ENCODE measurements around the gene FAM240B.

Gene FAM240B

GRCh38 chr9:38677660-38678303 lies 42.2 kb downstream of the FAM240B start:
- no peak overlapping the region for H3K27ac ChIP-seq (ENCODE audit: low read depth, low read length, poor library complexity, severe bottlenecking)
- H3K36me3 ChIP-seq (ENCODE audit: insufficient read depth, low read length) = no peaks in the 10 kb centered on the region
- H3K79me2 ChIP-seq (ENCODE audit: insufficient read depth, low read length) = no peaks in the 10 kb centered on the region
- H3K9ac ChIP-seq (ENCODE audit: low read length) = no peak overlapping the region
- TF ChIP-seq EZH2 (IDR thresholded peaks at IDR 0.05; ENCODE audit: borderline replicate concordance, low read length) (no peak), CTCF (IDR thresholded peaks at IDR 0.05; ENCODE audit: low read length) (no peak)
- H3K9me3 ChIP-seq (ENCODE audit: low read length) = no peaks in the 10 kb centered on the region
- H3K4me3 ChIP-seq (ENCODE audit: low read depth, low read length, poor library complexity, severe bottlenecking) = no peak overlapping the region
- 0 out of 2 replicates have a peak, but pooled peaks cover under 1% of the 10 kb centered on the region for H3K27me3 ChIP-seq (ENCODE audit: insufficient read depth, low read length)
- no peaks in the 10 kb centered on the region for H3K9me2 ChIP-seq (ENCODE audit: low read depth, low read length)
- no peak overlapping the region for H2AFZ ChIP-seq (ENCODE audit: low read length)
- H3F3A ChIP-seq (ENCODE audit: insufficient read depth, low read length) = no peaks in the 10 kb centered on the region
- H3K4me2 ChIP-seq (ENCODE audit: low read length) = no peak overlapping the region
- no peaks in the 10 kb centered on the region for H3K4me1 ChIP-seq (ENCODE audit: insufficient read depth, low read length, severe bottlenecking)
- H4K20me1 ChIP-seq (ENCODE audit: insufficient read depth, low read length) = no peaks in the 10 kb centered on the region

- Histone ChIP-seq H3F3A (ENCODE audit: insufficient read depth, low read length) (no peaks in the 10 kb centered on the region), H3K9me2 (ENCODE audit: low read depth, low read length) (no peaks in the 10 kb centered on the region), H3K27me3 (ENCODE audit: insufficient read depth, low read length) (no peaks in the 10 kb centered on the region), H3K27ac (ENCODE audit: low read depth, low read length, poor library complexity, severe bottlenecking) (no peak overlapping the region), H4K20me1 (ENCODE audit: insufficient read depth, low read length) (no peaks in the 10 kb centered on the region), H3K4me2 (ENCODE audit: low read length) (no peak overlapping the region), H3K36me3 (ENCODE audit: insufficient read depth, low read length) (no peaks in the 10 kb centered on the region), H3K4me3 (ENCODE audit: low read depth, low read length, poor library complexity, severe bottlenecking) (no peak overlapping the region), H2AFZ (ENCODE audit: low read length) (no peak overlapping the region), H3K79me2 (ENCODE audit: insufficient read depth, low read length) (no peaks in the 10 kb centered on the region), H3K4me1 (ENCODE audit: insufficient read depth, low read length, severe bottlenecking) (no peaks in the 10 kb centered on the region), H3K9ac (ENCODE audit: low read length) (no peak overlapping the region), H3K9me3 (ENCODE audit: low read length) (no peaks in the 10 kb centered on the region)
- TF ChIP-seq CTCF (IDR thresholded peaks at IDR 0.05; ENCODE audit: low read length) (no peak), EZH2 (IDR thresholded peaks at IDR 0.05; ENCODE audit: borderline replicate concordance, low read length) (no peak)
Observed at GRCh38 chr9:38675831-38676230, 44.1 kb downstream of the FAM240B start.

GRCh38 chr9:38675211-38675610 lies 44.7 kb downstream of the FAM240B start:
- no peaks in the 10 kb centered on the region for H3K79me2 ChIP-seq (ENCODE audit: insufficient read depth, low read length)
- no peaks in the 10 kb centered on the region for H3K27me3 ChIP-seq (ENCODE audit: insufficient read depth, low read length)
- H3K9me3 ChIP-seq (ENCODE audit: low read length) = no peaks in the 10 kb centered on the region
- H3K9me2 ChIP-seq (ENCODE audit: low read depth, low read length) = no peaks in the 10 kb centered on the region
- H3K9ac ChIP-seq (ENCODE audit: low read length) = no peak overlapping the region
- H3K4me3 ChIP-seq (ENCODE audit: low read depth, low read length, poor library complexity, severe bottlenecking) = no peak overlapping the region
- no peak for TF ChIP-seq CTCF (IDR thresholded peaks at IDR 0.05; ENCODE audit: low read length)
- TF ChIP-seq EZH2 (IDR thresholded peaks at IDR 0.05; ENCODE audit: borderline replicate concordance, low read length) = no peak
- no peaks in the 10 kb centered on the region for H3F3A ChIP-seq (ENCODE audit: insufficient read depth, low read length)
- no peaks in the 10 kb centered on the region for H3K36me3 ChIP-seq (ENCODE audit: insufficient read depth, low read length)
- H2AFZ ChIP-seq (ENCODE audit: low read length) = no peak overlapping the region
- H3K4me1 ChIP-seq (ENCODE audit: insufficient read depth, low read length, severe bottlenecking) = no peaks in the 10 kb centered on the region
- no peak overlapping the region for H3K27ac ChIP-seq (ENCODE audit: low read depth, low read length, poor library complexity, severe bottlenecking)
- H4K20me1 ChIP-seq (ENCODE audit: insufficient read depth, low read length) = no peaks in the 10 kb centered on the region
- no peak overlapping the region for H3K4me2 ChIP-seq (ENCODE audit: low read length)

Measured in OCI-LY1 (cell line).